HS-5 (cell line): ENCODE data around the gene PCDH12.

Experiments used
- DNase-seq: peaks from one replicate; pipeline ENCODE4 v3.0.0-alpha.2; 2012; ENCODE audit warnings: low read depth

The PCDH12 gene

GRCh38 chr5:141966275-141966962 lies 8.4 kb upstream of the PCDH12 start:
- DNase-seq, result no peak

GRCh38 chr5:141965071-141965470 lies 7.1 kb upstream of the PCDH12 start:
- DNase-seq, result no peak

GRCh38 chr5:141963701-141964100 lies 5.7 kb upstream of the PCDH12 start:
- DNase-seq, result no peak

GRCh38 chr5:141961466-141961865 lies 3.5 kb upstream of the PCDH12 start:
- DNase-seq, result no peak

GRCh38 chr5:141960449-141961323 lies 2.7 kb upstream of the PCDH12 start:
- DNase-seq, result peak; percentile 60

- no peak for DNase-seq
Measured at GRCh38 chr5:141960018-141960417, 2.0 kb upstream of the PCDH12 start.

GRCh38 chr5:141958546-141959172 lies 657 bp upstream of the PCDH12 start:
- DNase-seq, result no peak

GRCh38 chr5:141957367-141957996 lies 520 bp downstream of the PCDH12 start:
- no peak for DNase-seq

GRCh38 chr5:141954194-141954593 lies 3.8 kb downstream of the PCDH12 start:
- DNase-seq, result no peak

GRCh38 chr5:141952020-141952419 lies 6.0 kb downstream of the PCDH12 start:
- DNase-seq, result no peak

GRCh38 chr5:141951332-141951781 lies 6.6 kb downstream of the PCDH12 start:
- no peak for DNase-seq

- DNase-seq, result no peak
Measured at GRCh38 chr5:141950207-141951005, 7.6 kb downstream of the PCDH12 start.

- no peak for DNase-seq
Measured at GRCh38 chr5:141949511-141949910, 8.5 kb downstream of the PCDH12 start.

GRCh38 chr5:141948812-141949211 lies 9.2 kb downstream of the PCDH12 start:
- no peak for DNase-seq

GRCh38 chr5:141947316-141947715 lies 10.7 kb downstream of the PCDH12 start:
- DNase-seq, result no peak

- DNase-seq, result no peak
Measured at GRCh38 chr5:141945511-141946051, 12.4 kb downstream of the PCDH12 start.

GRCh38 chr5:141944076-141944475 lies 13.9 kb downstream of the PCDH12 start:
- DNase-seq, result no peak

- no peak for DNase-seq
Measured at GRCh38 chr5:141942185-141942857, 15.7 kb downstream of the PCDH12 start.

- DNase-seq, result no peak
Measured at GRCh38 chr5:141941779-141942178, 16.2 kb downstream of the PCDH12 start.

- DNase-seq, result no peak
Measured at GRCh38 chr5:141941307-141941706, 16.7 kb downstream of the PCDH12 start.
